MM.1S (cell line): ENCODE measurements around the gene CCSER1.

ENCODE experiments used
- DNase-seq: peaks from one replicate; pipeline ENCODE4 v3.0.0-alpha.2; 2015
- H2AFZ ChIP-seq: fragments of 300-600 bp; sonication (generic); 2 replicates; pipeline ENCODE4 v1.6.0; 2016; ENCODE audit warnings: antibody characterized with exemption, low read length
- H3F3A ChIP-seq: fragments of 300-600 bp; sonication (generic); 2 replicates; pipeline ENCODE4 v1.6.1; 2016; ENCODE audit warnings: mild to moderate bottlenecking, antibody characterized with exemption, low read length, moderate library complexity, mixed read lengths; ENCODE audit not compliant: insufficient read depth
- H3K27ac ChIP-seq: fragments of 300-600 bp; sonication (generic); 2 replicates; pipeline ENCODE4 v1.5.1; 2016; ENCODE audit warnings: mild to moderate bottlenecking, low read length
- H3K27me3 ChIP-seq: fragments of 300-600 bp; sonication (generic); replicated peaks from 2 replicates; pipeline ENCODE4 v1.6.0; 2016; ENCODE audit warnings: low read length; ENCODE audit not compliant: insufficient read depth
- H3K36me3 ChIP-seq: fragments of 300-600 bp; sonication (generic); replicated peaks from 2 replicates; pipeline ENCODE4 v1.6.1; 2016; ENCODE audit warnings: mild to moderate bottlenecking, low read length, mixed read lengths; ENCODE audit not compliant: insufficient read depth
- H3K4me1 ChIP-seq: fragments of 300-600 bp; sonication (generic); 2 replicates; pipeline ENCODE4 v1.6.1; 2016; ENCODE audit warnings: low read length, mixed read lengths
- H3K4me2 ChIP-seq: fragments of 300-600 bp; sonication (generic); 2 replicates; pipeline ENCODE4 v1.6.0; 2016; ENCODE audit warnings: low read depth, low read length
- H3K4me3 ChIP-seq: fragments of 300-600 bp; sonication (generic); 2 replicates; pipeline ENCODE4 v1.5.1; 2016; ENCODE audit warnings: low read length, mixed read lengths
- H3K79me2 ChIP-seq: fragments of 300-600 bp; sonication (generic); 2 replicates; pipeline ENCODE4 v1.6.1; 2016; ENCODE audit warnings: mixed run types, low read length, mixed read lengths
- H3K9ac ChIP-seq: fragments of 300-600 bp; sonication (generic); 2 replicates; pipeline ENCODE4 v1.6.1; 2016; ENCODE audit warnings: low read length, mixed read lengths
- H3K9me2 ChIP-seq: fragments of 300-600 bp; sonication (generic); replicated peaks from 2 replicates; pipeline ENCODE4 v1.6.1; 2016; ENCODE audit warnings: mild to moderate bottlenecking, low read length, mixed read lengths; ENCODE audit not compliant: insufficient read depth
- H3K9me3 ChIP-seq: fragments of 300-600 bp; sonication (generic); replicated peaks from 2 replicates; pipeline ENCODE4 v1.6.1; 2016; ENCODE audit warnings: mild to moderate bottlenecking, low read length, mixed read lengths; ENCODE audit not compliant: insufficient read depth
- H4K20me1 ChIP-seq: fragments of 300-600 bp; sonication (generic); 2 replicates; pipeline ENCODE4 v1.6.1; 2016; ENCODE audit warnings: mild to moderate bottlenecking, low read length, moderate library complexity, mixed read lengths; ENCODE audit not compliant: insufficient read depth
- EZH2 ChIP-seq: fragments of 300-600 bp; sonication (generic); optimal IDR thresholded peaks from 2 replicates; pipeline ENCODE3; 2017; ENCODE audit warnings: low read depth, mild to moderate bottlenecking, antibody characterized with exemption, low read length, mixed read lengths
- EZH2phosphoT487 ChIP-seq: fragments of 300-600 bp; sonication (generic); IDR thresholded peaks from 2 replicates; pipeline ENCODE4 v1.6.1; 2018; ENCODE audit warnings: antibody characterized with exemption, low read length
- TF ChIP-seq, protein P1 (sequence below): fragments of 300-600 bp; sonication (generic); IDR thresholded peaks from 2 replicates; pipeline ENCODE4 v1.5.1; 2016; ENCODE audit warnings: antibody characterized with exemption, low read length, mixed read lengths

The CCSER1 gene

DNA sequence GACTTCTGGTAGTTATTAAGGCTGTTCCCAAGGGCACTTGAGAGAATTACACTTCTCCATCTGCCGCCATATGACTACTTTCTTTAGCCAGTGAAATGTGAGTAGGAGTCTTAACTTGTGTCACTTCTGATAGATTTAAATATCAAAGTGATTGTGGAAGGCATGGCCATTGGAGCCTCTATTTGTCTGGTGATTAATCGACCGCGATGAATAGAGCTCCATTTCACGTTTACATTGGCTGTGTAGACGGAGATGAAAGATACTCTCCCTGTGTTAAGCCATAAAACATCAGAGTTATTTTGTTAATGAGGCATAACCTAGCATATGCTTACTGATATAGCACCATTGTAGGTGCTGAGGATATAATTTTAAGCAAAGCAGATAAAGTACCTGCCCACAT is 852.4 kb downstream of the CCSER1 start:
- no peaks in the 10 kb centered on the region for H3K9me2 ChIP-seq
- H3K4me1 ChIP-seq, result no peaks in the 10 kb centered on the region
- no peak for DNase-seq
- H3K79me2 ChIP-seq, result no peaks in the 10 kb centered on the region
- H3F3A ChIP-seq, result no peaks in the 10 kb centered on the region
- H3K9me3 ChIP-seq, result no peaks in the 10 kb centered on the region
- no peak overlapping the region for H2AFZ ChIP-seq
- no peak overlapping the region for H3K27ac ChIP-seq
- no peaks in the 10 kb centered on the region for H3K27me3 ChIP-seq
- H4K20me1 ChIP-seq, result no peaks in the 10 kb centered on the region
- no peak for TF ChIP-seq EZH2
- TF ChIP-seq, protein P1, sequence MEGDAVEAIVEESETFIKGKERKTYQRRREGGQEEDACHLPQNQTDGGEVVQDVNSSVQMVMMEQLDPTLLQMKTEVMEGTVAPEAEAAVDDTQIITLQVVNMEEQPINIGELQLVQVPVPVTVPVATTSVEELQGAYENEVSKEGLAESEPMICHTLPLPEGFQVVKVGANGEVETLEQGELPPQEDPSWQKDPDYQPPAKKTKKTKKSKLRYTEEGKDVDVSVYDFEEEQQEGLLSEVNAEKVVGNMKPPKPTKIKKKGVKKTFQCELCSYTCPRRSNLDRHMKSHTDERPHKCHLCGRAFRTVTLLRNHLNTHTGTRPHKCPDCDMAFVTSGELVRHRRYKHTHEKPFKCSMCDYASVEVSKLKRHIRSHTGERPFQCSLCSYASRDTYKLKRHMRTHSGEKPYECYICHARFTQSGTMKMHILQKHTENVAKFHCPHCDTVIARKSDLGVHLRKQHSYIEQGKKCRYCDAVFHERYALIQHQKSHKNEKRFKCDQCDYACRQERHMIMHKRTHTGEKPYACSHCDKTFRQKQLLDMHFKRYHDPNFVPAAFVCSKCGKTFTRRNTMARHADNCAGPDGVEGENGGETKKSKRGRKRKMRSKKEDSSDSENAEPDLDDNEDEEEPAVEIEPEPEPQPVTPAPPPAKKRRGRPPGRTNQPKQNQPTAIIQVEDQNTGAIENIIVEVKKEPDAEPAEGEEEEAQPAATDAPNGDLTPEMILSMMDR, result no peak
- no peak overlapping the region for H3K4me3 ChIP-seq
- H3K36me3 ChIP-seq, result no peaks in the 10 kb centered on the region
- H3K9ac ChIP-seq, result no peak overlapping the region
- H3K4me2 ChIP-seq, result no peak overlapping the region

DNA sequence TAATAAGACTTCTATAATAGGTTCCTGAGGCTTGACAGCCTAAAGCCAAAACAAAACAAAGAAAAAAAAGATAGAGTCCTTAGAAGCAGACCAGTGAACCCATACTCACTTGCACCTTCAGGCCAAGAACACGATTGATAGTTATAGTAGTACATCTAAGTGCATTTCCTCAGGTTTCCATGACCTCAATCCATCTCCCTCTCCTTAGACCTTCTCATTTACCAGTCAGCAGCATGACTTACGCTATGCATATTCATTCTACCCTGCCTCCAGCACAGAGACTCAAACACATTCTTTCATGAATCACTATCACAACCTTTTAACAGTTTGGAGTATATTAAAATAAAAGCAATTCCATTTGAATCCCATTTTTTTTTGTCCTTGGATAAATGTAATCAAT is 855.6 kb downstream of the CCSER1 start:
- no peaks in the 10 kb centered on the region for H3K9me2 ChIP-seq
- no peak overlapping the region for H3K4me2 ChIP-seq
- no peak overlapping the region for H3K9ac ChIP-seq
- H4K20me1 ChIP-seq, result no peaks in the 10 kb centered on the region
- H3K4me1 ChIP-seq, result no peaks in the 10 kb centered on the region
- H3K27me3 ChIP-seq, result no peaks in the 10 kb centered on the region
- no peaks in the 10 kb centered on the region for H3K79me2 ChIP-seq
- no peaks in the 10 kb centered on the region for H3K9me3 ChIP-seq
- no peak overlapping the region for H3K4me3 ChIP-seq
- H3F3A ChIP-seq, result no peaks in the 10 kb centered on the region
- no peak for TF ChIP-seq EZH2
- TF ChIP-seq, protein P1, result no peak
- TF ChIP-seq EZH2phosphoT487, result no peak
- H3K36me3 ChIP-seq, result no peaks in the 10 kb centered on the region
- H3K27ac ChIP-seq, result no peak overlapping the region
- H2AFZ ChIP-seq, result no peak overlapping the region
- DNase-seq, result no peak

DNA sequence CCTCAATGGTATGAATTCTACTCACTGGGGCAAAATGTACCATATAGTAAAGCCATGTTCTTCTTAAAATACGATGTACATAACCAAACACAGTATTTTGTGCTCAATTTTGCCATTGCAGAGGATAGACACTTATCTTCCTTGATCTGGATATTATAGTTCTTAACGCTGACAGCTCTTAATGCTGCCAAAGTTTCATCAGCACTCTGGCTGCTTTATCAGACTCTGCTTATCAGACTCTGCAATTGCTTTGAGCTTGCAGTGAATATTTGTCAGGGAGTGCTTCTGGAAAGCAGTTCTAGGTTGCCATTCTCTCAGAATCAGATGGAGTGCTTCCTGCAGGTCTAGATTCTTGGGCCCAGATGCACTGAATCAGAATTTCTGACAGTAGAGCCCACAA is 863.1 kb downstream of the CCSER1 start:
- H3K4me2 ChIP-seq, result no peak overlapping the region
- TF ChIP-seq EZH2phosphoT487, result no peak
- TF ChIP-seq, protein P1, result no peak
- TF ChIP-seq EZH2, result no peak
- no peak overlapping the region for H3K9ac ChIP-seq
- no peak overlapping the region for H3K4me3 ChIP-seq
- H3K36me3 ChIP-seq, result no peaks in the 10 kb centered on the region
- H4K20me1 ChIP-seq, result no peaks in the 10 kb centered on the region
- H3K9me2 ChIP-seq, result no peaks in the 10 kb centered on the region
- H2AFZ ChIP-seq, result no peak overlapping the region
- H3K4me1 ChIP-seq, result no peaks in the 10 kb centered on the region
- no peaks in the 10 kb centered on the region for H3K79me2 ChIP-seq
- H3K9me3 ChIP-seq, result no peaks in the 10 kb centered on the region
- no peak overlapping the region for H3K27ac ChIP-seq
- no peak for DNase-seq
- no peaks in the 10 kb centered on the region for H3K27me3 ChIP-seq
- H3F3A ChIP-seq, result no peaks in the 10 kb centered on the region

DNA sequence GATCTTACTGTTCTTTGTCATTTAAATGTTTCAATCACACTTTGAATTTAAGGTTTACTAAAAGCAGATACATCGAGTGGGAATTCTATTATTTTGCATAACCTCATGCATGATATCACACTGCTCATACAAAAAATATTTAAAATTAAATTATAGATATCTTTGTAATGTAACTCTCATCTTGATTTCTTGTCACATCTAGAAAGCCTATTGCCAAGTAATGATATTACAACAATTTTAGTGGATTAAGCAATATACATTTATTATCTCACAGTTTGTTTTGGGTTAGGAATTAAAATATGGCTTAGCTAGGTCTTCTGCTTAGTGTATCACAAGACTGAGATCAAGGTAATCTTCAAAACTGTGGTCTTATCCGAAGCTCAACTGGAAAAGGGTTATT is 865.0 kb downstream of the CCSER1 start:
- Histone ChIP-seq H3K4me1 (no peaks in the 10 kb centered on the region), H3K4me2 (no peak overlapping the region), H3K79me2 (no peaks in the 10 kb centered on the region), H2AFZ (no peak overlapping the region), H4K20me1 (no peaks in the 10 kb centered on the region), H3K36me3 (no peaks in the 10 kb centered on the region), H3K27ac (no peak overlapping the region), H3K9ac (no peak overlapping the region), H3F3A (no peaks in the 10 kb centered on the region), H3K27me3 (no peaks in the 10 kb centered on the region), H3K4me3 (no peak overlapping the region), H3K9me2 (no peaks in the 10 kb centered on the region), H3K9me3 (no peaks in the 10 kb centered on the region)
- TF ChIP-seq EZH2, result no peak
- no peak for TF ChIP-seq EZH2phosphoT487
- TF ChIP-seq, protein P1, result no peak
- no peak for DNase-seq
